Stimulated activated CD8-positive, alpha-beta memory T cell treated with anti-CD3 and anti-CD28 coated beads, Interleukin-7, amount 100 ng/mL, for 24 hours (primary cell): ENCODE measurements around the gene EXOC1.

Experiments used
- DNase-seq: peaks from one replicate; pipeline ENCODE4 v3.0.0-alpha.2; 2020; ENCODE audit warnings: low read depth

Gene EXOC1

DNA sequence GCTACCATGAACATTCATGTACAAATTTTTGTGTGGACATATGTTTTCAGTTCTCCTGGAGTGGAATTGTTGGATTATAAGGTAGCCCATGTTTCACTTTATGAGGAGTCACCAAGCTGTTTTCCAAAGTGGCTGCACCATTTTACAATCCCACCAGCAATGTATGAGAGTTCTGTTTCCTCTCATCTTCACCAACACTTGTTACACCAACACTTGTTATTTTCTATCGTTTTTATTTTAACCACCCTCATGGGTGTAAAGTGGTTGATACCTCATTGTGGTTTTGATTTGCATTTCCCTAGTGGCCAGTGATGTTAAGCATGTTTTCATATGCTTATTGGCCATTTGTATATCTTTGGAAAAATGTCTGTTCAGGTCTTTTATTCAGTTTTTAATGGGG, 4.1 kb downstream of the EXOC1 start:
- no peak for DNase-seq

DNA sequence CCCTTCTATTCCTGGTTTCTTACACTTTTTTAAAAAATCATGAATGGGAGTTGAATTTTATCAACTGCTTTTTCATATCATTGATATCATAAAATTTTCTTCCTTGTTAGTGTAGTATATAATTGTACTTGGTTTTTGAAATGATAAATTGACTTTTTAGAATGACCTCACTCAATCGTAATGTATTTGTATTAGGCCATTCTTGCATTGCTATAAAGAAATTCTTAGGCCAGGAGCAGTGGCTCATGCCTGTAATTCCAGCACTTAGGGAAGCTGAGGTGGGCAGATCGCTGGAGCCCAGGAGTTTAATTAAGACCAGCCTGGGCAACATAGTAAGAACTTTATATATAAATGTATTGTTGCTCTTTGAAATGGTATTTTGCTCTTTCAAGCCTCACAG, 6.3 kb downstream of the EXOC1 start:
- no peak for DNase-seq

DNA sequence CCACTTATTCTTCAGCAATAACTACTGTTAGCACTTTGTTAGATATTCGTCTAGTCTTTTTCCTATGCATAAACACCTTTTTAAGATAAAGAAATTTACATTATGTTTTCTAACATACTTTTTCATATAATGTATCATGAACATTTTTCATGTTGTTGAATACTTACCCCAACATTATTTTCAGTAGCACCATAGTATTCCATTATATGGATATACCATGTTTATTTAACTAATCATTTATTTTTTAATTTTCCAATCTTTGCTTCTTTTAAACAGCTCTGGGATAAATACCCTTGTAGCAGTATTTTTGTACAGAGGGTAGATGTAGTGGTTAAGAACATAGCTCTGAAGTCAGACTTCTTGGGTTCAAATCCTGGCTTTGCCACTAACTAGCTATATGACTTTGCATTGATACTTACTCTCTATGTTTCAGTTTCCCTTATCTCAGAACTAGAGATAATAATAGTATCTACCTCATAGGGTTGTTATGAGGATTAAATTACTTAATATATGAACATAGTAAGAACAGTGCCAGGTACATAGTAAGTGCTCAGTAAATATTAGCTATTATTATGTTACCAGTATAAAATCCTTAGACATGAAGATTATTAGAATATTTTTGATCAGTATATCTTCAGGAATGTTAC, 11.3 kb downstream of the EXOC1 start:
- no peak for DNase-seq

DNA sequence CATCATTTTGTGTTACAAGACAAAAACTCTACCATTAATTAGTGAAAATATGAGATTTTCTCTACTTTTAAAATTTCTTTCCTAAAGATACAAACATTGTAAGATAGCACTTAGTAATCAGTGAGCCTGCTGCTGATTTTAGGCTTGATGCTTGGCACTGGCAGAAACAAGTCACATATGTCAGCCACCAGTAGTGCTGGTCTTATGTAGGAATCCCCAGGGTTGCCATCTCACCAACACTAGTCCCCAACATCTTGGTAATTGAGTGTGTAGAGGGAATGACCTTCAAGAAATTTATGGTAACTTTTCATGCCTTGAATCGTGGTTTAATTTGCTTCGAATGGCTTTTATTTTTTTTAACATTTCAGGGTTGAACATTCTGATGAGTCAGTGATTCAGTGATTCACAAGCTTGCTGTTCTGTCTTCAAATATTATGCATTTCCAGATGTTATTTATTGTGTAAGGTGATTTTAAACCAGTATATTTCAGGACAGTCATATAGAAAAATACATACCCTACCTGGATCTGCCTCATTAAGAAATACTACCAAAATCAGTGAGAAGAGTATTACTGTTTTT, 11.9 kb downstream of the EXOC1 start:
- no peak for DNase-seq

DNA sequence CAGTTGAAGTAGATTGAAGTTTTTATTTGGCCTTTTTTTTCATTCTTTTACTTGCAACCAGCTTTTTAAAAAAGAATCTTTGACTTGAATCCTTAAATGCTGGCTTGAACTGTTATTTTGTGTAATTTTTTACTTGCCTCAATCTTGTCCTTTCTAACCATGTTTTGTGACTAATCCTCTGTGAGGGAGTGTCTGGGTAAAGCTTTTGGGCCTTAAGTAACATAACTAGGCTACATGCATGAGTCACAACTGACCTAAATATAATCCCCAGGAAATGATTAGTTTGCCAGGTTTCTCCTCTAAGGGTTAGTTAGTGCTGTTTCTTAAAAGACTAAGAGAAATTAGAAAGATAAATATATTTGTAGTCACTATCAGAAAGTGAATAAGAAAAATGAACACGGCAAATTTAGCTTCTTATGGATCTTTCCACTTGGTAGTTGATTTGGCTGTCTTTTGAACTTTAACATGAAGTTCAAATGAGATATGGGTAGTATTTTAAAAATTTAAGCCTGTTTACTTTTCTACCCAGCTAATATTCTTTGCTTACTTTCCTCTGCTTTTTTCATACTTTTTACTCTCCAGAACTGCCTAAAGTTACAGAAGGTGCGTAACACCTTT, 13.0 kb downstream of the EXOC1 start:
- no peak for DNase-seq

DNA sequence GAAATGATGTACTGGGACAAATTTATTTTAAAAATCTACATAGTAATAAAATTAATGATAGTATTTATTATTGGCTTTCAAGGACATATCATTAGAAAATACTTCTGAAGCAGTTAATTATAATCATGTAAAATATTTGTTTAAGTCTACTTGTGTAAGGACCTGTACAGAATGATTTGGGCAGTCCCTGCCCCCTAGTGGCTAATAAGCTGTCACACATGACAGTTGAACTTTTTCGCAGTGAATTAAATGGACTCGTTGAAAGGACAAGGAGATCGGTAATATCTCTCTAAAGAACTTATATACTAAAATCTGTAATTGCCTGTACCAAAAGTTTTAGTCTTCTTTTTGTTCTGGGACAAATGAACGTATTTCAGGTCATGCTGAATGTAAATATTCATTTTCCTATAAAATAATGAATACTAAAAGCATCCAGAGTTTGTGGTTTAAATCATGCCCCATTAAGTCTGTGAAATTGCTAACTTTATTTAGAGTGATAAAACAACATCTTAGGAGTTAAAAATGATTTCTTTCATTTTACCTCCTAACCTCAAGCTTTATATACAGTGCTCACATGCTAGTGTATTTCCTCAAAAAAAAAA, 13.6 kb downstream of the EXOC1 start:
- DNase-seq: no peak

DNA sequence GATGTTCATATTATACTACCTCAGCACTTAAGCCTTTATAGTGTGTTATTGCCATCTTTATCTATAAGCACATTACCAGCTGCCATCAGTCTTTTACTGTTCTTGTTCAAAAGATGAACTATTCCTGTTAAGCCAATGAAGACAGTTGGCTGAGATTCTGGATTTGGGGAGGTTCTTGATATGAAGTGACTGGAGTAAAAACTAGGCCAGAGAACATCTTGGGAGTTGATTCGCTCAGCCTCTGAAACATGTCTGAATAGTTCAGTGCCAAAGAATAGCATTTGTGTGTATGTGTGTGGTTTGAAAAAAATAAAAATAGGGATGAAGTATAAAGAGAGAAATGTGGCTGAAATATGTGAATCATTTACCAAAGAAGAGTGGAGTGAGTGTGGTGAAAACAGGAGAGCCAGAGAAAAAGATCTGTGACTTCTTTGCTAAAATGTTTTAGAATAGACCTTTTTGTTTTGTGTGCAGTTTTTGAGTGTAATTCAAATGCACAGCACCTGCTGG, 15.2 kb downstream of the EXOC1 start:
- no peak for DNase-seq

DNA sequence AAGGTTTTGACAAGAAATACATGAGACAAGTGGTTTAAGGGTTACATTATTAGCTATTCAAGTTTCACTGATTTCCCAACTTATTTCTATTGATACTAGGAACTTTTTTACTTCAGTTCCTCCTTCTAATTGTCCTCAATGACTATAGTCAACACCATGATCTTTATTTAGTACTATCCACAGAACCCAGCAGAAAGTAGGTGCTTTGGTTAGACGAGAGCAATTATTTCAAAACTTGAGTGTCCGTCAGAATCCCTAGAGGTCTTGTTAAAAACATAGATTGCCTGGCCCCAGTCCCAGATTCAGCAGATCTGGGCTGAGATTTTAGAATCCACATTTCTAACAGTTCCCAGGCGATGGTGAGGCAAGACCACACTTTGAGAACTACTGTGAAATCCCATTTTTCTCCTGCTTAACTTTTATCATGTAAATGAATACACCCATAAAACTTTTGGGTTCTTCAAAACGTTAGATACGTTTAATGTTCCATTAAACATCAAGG, 17.9 kb downstream of the EXOC1 start:
- no peak for DNase-seq

DNA sequence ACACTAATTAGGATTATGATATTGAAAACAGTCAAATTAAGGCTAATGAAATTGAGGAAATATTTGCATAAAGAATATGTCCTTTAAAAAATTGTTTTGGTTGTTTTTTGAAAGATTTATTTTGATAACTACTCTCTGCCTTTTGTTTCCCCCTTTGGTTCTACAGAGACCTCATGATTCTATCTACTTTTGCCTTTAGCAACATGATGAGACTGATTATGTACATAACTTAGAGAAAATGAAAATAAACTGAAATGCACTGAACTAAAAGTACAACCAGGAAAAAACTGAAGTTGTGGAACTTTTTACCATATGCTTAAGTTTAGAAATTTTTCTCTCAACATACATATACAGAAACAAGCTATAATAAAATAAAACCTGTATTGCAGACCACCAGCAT, 21.4 kb downstream of the EXOC1 start:
- no peak for DNase-seq

DNA sequence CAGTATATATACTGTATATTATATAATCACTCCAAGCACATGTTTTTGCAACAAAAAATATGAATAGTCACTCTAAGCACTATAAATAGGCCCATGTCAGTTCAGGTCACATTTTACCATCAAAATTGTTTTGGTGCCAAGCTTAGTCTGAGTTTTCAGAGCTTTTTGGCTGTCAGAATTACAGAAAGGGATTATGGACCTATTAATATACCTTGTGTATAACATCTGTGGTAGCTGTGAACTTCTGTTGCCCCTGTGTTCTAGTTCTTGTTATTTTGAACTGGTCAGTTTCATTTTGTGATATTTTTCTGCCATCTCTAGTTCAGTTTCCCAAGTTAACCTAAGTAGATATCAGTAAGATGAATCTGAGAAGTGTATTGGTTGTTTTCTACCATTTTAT, 22.9 kb downstream of the EXOC1 start:
- no peak for DNase-seq

DNA sequence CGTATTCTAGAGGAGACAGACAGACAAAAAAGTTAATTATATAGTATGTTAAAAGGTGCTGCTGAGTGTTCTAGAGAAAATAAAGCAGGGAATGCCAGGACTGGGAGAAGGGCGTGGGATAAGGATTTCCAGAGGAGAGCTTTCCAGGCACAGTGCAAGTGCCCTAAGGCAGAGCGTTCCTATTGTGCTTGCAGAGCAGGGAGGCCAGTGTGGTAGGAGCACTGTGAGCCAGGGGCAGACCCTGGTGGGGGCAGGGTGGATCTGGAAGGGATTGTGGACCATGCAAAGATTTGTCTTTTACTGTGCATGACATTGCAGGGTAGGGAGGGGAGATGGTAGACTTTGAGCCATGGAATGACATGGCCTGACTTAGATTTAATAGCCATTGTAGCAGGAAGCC, 25.8 kb downstream of the EXOC1 start:
- DNase-seq: no peak

DNA sequence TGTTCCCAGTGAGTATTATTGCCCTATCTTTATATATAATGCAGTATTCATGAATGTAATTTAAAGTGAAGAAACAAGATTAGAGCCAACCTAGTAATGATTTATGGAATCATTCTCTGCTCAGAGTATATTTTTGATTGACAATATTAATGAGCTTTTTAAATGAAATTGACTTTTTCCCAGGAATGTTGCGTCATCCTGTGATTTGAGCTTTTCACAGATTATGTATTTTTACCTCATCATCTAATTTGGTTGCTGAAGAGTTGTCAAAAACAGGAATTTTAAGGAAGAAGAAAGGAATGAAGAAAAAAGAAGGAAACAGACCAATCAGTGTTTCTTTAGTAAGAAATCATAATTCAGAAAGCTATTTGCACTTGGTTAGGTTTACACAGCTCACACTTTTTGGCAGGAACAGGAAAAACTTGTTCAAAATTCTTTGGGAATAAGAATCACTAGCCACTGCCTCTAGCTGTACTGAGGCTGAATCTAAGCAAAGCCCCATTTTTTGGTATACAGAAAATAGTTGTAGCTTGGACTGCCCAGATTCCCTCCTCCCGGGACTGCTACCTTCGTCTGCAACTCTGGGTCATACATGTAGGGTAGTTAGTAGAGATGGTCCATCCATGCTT, 27.3 kb downstream of the EXOC1 start:
- DNase-seq: no peak

DNA sequence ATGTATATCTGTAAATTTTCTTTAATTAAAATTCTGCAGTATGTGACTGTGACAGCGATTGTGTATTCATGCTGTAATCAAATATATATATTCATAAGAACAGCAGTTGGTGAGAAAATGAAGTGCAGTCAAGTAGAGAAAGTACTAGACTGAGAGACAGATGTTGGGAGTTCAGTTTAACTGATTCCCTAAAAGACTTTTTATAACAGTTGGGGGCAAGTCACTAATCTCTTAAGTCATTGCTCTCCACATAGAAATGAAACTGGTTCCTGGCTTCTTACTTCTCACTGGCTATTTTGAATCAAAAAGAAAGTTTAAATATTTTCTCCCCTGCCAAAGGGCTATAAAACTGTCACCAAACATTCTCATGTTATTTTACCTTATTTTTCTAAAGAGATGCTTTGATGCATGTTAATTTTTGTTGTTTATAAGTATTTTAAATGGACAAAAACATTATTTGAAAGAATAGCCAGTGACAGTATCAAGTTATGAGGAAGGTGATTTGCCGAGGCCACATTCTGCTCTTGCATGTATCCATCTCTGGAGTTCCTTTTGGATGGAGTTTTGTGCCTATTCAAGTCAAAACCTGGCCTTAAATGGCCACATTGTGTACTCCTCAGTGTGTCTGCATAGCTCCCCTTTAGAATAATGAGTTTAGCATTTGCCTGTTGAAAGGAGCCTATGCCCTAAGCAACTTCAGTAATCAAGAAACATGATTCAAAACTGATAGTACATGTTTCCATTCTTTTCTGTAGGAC, 30.8 kb downstream of the EXOC1 start:
- DNase-seq: no peak

DNA sequence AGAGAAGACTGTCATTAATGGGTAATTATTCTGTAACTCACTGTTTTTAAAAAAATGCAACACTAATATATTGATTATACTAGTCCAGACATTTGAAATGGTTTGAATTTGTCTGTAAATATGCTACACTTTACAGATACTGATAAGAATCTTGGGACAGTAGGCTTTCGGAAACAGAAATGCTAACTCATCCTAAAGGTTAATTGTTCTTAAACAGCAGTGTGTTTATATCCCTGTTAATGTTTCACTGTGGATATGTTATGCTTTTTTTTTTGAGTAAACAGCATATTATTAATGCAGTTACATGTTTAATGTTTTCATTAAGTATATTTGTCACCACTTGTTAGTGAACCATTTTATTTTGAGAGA, 31.4 kb downstream of the EXOC1 start:
- no peak for DNase-seq

DNA sequence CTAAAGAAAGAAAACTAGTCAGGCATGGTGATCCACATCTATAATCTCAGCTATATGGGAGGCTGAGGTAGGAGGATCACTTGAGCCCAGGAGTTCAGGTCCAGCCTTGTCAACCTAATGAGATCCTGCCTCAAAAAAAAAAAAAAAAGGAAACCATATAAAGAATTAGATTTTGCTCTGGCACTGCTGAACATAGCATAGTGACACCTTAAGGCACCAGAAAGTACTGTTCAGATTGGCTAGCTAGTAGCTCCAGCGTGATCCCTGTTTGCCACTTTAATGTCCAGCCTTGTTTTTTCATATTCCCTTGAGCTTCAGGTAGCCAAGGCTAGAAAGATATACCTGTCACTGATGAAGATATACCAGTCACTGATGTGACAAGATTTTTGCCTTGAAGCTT, 34.1 kb downstream of the EXOC1 start:
- DNase-seq: no peak

DNA sequence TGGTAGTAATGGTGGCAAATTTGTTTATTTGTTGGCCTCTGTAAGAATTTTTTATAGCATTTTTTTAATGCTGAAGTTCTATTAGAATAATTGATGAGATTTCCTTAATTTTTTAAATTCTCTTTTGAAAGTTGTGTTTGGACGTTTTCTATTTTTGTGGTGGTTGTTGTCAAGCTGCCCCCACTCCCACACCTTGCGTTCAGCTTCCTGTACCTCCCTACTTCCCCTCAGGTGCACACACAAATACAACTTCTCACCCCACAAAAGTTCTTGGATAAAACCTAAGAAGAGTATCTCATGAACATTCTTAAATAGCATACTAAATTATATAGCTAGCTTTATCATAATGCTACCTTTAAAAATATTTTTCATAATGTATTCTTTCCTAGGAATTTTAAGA, 38.7 kb downstream of the EXOC1 start:
- no peak for DNase-seq

DNA sequence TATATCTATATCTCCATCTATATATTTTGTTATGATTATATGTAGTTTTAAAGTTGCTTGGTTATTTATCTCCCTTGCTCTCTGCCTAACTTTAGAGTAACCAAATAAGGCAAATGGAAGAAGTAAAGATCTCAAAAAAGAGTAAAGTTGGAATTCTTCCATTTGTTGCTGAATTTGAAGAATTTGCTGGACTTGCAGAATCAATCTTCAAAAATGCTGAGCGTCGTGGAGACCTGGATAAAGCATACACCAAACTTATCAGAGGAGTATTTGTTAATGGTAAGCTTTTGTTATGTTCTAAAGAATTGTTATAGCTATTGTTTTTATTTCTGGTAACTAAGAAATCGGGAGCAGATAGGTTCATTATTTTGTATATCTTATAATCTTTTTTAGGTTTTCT, 43.2 kb downstream of the EXOC1 start:
- DNase-seq: no peak

DNA sequence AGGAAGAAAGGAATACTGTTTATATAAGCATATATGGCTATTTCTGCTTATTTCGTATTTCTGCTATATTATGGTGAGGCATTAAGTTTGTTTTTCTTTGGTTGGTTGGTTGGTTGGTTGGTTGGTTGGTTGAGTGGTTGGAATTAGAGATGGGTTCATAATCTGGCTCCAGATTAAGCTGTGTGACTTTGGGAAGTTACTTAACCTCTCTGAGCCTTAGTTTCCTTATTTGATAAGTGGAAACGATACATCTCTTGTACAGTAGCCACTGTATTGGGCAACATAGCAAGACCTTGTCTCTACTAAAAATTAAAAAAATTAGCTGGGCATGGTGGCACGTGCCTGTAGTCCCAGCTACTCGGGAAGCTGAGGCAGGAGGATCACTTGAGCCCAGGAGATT, 49.2 kb downstream of the EXOC1 start:
- no peak for DNase-seq

DNA sequence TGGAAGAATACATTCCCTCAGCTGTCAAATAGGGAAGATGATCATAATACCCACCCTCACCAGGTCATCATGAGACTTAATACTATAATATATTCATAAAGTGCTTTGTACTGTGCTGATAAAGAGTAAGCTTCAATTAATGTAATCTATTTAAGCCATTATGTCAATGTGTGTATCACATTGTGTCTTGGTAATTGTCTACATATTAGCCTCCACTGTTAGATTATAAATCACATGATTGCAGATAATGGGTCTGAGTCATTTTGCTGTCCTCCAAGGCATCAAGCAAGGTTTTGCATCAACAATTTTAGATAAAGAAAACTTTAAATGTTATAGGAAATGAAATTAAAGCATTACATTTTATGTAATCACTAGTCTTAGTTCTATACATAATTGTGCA, 50.1 kb downstream of the EXOC1 start:
- DNase-seq: no peak

DNA sequence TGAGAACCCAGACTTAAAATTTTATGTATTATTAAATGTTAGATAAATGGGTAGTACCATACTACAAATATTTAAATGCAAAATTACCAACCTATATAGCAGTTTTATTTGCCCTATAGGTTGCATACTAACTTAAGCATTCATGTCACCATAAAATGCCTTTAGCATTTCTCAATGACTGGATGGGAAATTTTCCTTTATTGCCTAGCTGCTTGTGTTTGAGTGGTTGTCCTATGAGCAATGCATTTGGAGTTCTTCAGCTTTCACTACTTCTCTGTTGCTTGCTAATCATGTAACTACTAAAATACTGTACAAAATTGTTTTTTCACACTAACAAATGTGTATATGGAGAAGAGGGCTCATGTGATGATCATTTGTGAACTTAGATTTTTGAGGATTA, 51.1 kb downstream of the EXOC1 start:
- no peak for DNase-seq

DNA sequence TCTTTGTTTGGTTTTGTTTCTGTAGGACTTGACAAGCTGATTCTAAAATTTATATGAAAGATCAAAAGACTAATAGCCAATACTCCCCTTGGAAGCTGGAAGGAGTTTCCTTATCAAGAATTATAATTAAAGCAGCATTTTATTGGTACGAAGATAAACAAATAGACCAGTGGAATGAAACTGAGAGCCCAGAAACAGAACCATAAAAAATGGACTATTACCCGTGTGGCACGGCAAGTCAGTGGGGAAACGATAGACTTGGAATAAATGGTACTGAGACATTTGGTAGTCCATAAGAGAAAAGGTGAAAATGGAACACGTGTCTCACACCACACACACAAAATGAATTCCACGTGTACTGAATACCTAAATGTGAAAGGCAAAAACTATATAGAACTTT, 52.9 kb downstream of the EXOC1 start:
- DNase-seq: no peak

DNA sequence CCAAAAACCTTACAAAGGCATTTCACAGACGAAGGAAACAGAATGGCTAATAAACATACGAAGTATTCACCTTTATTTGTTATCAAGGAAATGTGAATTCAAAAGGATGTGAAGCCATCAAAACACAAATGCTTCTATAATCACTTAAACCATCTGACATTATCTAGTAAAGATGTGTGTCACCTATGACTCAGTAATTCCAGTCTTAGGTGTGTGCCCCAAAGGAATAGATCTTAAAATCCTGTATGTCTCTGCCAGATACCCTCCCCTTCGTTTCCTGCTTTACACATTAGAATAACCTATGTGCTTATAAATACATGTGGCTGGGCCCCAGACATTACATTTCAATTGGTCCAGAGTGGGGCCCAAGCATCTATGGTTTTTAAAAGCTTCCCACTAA, 53.5 kb downstream of the EXOC1 start:
- DNase-seq: no peak
